NK-92 (cell line): ENCODE data around the gene RASSF5.
"Not testable (repeated sequence)": the region's sequence is repeated elsewhere in the genome, so short reads cannot be mapped to it uniquely, and the experiment has no call there.

Experiments used
- DNase-seq: peaks from one replicate; lab custom pipeline; 2025; ENCODE audit not compliant: unreplicated experiment; lab: John Stamatoyannopoulos, UW

Gene RASSF5

GRCh38 chr1:206626396-206626795, 119.1 kb downstream of the RASSF5 start:
- DNase-seq = not testable (repeated sequence)

DNA sequence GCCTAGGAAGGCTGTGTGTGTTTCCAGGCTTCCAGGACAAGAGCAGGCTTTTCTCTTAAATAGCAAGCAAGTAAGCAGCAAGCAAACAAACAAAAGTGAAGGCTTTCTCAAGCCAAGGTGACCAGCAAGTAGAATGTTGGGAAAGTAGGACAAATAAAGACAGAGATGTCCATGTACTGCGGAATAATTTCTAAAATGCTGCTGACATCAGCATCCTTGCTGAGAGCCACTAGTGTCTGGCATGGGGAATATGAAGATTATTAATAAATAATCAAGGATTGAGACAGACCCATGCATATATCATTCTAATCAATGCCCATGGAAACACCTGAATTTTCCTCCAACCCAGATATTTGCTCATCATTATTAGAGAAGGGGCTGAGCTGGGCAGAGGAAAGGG, 121.6 kb downstream of the RASSF5 start:
- DNase-seq = no peak

GRCh38 chr1:206631085-206631509, 123.8 kb downstream of the RASSF5 start:
- DNase-seq = no peak

GRCh38 chr1:206633708-206634121, 126.4 kb downstream of the RASSF5 start:
- no peak for DNase-seq

GRCh38 chr1:206634365-206635079, 127.2 kb downstream of the RASSF5 start:
- DNase-seq = peak; percentile 20

DNA sequence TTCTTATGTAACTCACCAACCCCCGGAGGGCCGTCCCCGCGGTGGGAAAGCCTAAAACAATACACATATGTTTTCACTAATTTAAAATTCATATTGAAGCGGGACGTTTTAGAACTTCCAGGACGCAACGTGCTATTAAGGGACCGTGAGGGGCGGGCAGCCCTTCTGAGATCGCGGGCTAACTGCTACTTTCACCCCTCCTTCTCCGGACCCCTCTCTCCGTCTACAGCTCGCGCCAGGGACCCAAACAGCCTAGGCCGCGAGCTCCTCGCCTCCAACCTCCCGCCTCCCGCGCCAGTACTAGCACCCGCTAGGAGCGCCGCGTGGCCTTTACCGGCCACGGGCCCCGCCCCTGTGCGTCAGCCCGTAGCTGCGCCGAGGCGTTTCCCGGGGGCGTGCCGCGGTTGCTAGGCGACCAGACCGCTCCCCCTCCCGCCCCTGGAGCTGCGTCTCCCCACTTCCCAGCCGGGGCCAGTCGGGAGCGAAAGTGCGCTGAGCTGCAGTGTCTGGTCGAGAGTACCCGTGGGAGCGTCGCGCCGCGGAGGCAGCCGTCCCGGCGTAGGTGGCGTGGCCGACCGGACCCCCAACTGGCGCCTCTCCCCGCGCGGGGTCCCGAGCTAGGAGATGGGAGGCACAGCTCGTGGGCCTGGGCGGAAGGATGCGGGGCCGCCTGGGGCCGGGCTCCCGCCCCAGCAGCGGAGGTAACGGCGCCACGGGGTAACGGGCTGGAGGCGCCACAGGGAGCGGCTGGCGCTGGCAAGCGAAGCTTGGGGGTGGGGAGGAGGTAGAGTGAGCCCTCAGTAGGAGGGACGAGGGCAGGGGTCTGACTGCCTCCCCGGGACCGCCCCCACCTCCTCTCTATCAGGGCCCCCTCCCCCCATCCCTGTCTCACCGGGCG, 128.0 kb downstream of the RASSF5 start, which contains the start of gene DYRK3:
TSS of gene DYRK3 (plus strand) at position 457 of the 898 bp plus-strand sequence. CDS start at position 625, 168 bp downstream.
- DNase-seq = peak; percentile 19

DNA sequence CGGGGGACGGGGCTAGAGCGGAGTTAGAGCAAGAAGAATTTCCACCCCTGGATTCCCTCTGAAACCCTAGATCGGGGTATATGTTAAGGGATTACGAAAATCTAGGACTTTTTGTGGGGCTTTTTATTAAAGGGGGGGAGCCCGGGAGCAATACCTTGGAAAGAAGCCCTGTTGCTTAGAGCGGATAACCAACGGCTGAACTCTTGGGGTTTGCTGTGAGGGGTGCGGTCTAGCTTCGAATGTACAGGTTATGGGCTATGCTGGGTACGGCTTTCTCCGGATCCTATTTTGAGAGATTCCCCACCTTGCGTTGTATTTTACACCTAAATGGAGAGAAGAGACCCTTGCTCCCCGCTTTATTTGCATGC, 128.6 kb downstream of the RASSF5 start:
- no peak for DNase-seq

- DNase-seq = no peak
These were observed 129.3 kb downstream of the RASSF5 start for GRCh38 chr1:206636671-206637070.

DNA sequence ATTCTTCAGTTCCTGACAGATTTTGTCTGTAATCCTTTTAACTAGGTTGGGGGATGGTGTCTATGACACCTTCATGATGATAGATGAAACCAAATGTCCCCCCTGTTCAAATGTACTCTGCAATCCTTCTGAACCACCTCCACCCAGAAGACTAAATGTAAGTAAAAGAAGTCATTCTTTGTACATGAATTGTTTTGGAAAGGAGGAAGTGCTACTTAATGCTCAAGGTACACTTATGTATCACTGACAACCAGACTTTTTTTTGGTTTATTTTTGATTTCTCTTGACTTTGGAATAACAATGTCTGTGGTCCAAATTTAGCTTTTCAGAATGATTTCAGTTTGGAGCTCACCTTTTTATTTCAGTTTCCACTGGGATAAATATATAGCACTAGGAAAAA, 130.3 kb downstream of the RASSF5 start:
- DNase-seq = no peak
